K562 (cell line): ENCODE measurements around the gene RNF223. TPM values are rescaled to one million over a fixed set of nuclear protein-coding genes. Genes with fewer than 3 reads are reported as not detected.

Experiments used
- ERF ChIP-seq: fragments of 450-650 bp; formaldehyde crosslinking; IDR thresholded peaks from 2 replicates; pipeline ENCODE4 v1.4.0; 2020; ENCODE audit warnings: mild to moderate bottlenecking, mixed read lengths
- GTF3C2 ChIP-seq: IDR thresholded peaks from 3 replicates; pipeline ENCODE4 v1.6.1; 2011; ENCODE audit warnings: borderline replicate concordance, mild to moderate bottlenecking, moderate library complexity; ENCODE audit not compliant: insufficient read length; ENCODE audit errors: extremely low read depth
- HDAC6 ChIP-seq: IDR thresholded peaks from 2 replicates; pipeline ENCODE4 v1.6.1; 2012; ENCODE audit warnings: low read depth, mild to moderate bottlenecking, control low read depth, inconsistent platforms, low read length, moderate library complexity
- HDGF ChIP-seq: fragments of 450-650 bp; IDR thresholded peaks from 2 replicates; pipeline ENCODE4 v1.6.1; 2016
- KDM2B ChIP-seq: fragments of 250-450 bp; sonication (Bioruptor Pico); IDR thresholded peaks from 2 replicates; pipeline ENCODE4 v1.8.0; 2021; ENCODE audit warnings: mild to moderate bottlenecking, moderate library complexity
- MAX ChIP-seq: sonication (generic); formaldehyde crosslinking; IDR thresholded peaks from 2 replicates; pipeline ENCODE4 v1.9.0; 2022; ENCODE audit warnings: mild to moderate bottlenecking, missing genetic modification reagents
- MTA3 ChIP-seq: fragments of 450-650 bp; formaldehyde crosslinking; IDR thresholded peaks from 2 replicates; pipeline ENCODE4 v1.6.1; 2017; ENCODE audit warnings: mild to moderate bottlenecking, borderline replicate concordance
- RAD21 ChIP-seq, 2 experiments: fragments of 250-450 bp in 1 of 2; fragments of 450-650 bp in 1 of 2; sonication (Bioruptor Pico) in 1 of 2; formaldehyde crosslinking in 1 of 2; IDR thresholded peaks in 1 of 2; conservative IDR thresholded peaks in 1 of 2; 2 replicates each; pipeline versions ENCODE4 v1.4.0 to v1.8.0; 2020 to 2022; ENCODE audit warnings: mild to moderate bottlenecking in 2 of 2, moderate library complexity in 1 of 2
- SP1 ChIP-seq: sonication (generic); formaldehyde crosslinking; IDR thresholded peaks from 2 replicates; pipeline ENCODE4 v1.8.1; 2022; ENCODE audit warnings: mild to moderate bottlenecking, missing genetic modification reagents
- TOE1 ChIP-seq, 2 experiments: fragments of 450-650 bp in 1 of 2; sonication (generic) in 1 of 2; formaldehyde crosslinking in 1 of 2; IDR thresholded peaks; 2 replicates each; pipeline versions ENCODE4 v1.7.1 to v1.8.0; 2016 to 2022; ENCODE audit warnings: borderline replicate concordance in 2 of 2, mild to moderate bottlenecking in 2 of 2, antibody characterized with exemption in 1 of 2, inconsistent platforms in 1 of 2, low read depth in 1 of 2, missing genetic modification reagents in 1 of 2, moderate library complexity in 1 of 2
- ZBTB1 ChIP-seq: sonication (generic); formaldehyde crosslinking; IDR thresholded peaks from 2 replicates; pipeline ENCODE4 v1.8.1; 2023; ENCODE audit warnings: missing genetic modification reagents, low read depth, mild to moderate bottlenecking, borderline replicate concordance
- ZNF224 ChIP-seq: sonication (generic); formaldehyde crosslinking; IDR thresholded peaks from 2 replicates; pipeline ENCODE4 v1.8.0; 2022; ENCODE audit warnings: mild to moderate bottlenecking, missing genetic modification reagents
- ZNF740 ChIP-seq, 3 experiments: fragments of 200-800 bp in 1 of 3; sonication (Bioruptor generic) in 1 of 3; sonication (generic) in 1 of 3; formaldehyde crosslinking in 1 of 3; IDR thresholded peaks; 2 replicates each; pipeline versions ENCODE4 v1.6.1 to v1.8.0; 2016 to 2022; ENCODE audit warnings: mild to moderate bottlenecking in 2 of 3, missing compliant biosample characterization in 2 of 3, missing genetic modification characterization in 2 of 3, missing genetic modification reagents in 1 of 3
- ZNF778 ChIP-seq: fragments of 450-650 bp; formaldehyde crosslinking; IDR thresholded peaks from 2 replicates; pipeline ENCODE4 v1.4.0; 2020; ENCODE audit warnings: mild to moderate bottlenecking, moderate library complexity
- ZNF830 ChIP-seq: fragments of 250-450 bp; sonication (Bioruptor Pico); IDR thresholded peaks from 2 replicates; pipeline ENCODE4 v1.5.0; 2021; ENCODE audit warnings: mild to moderate bottlenecking
- polyA plus RNA-seq, 8 experiments: library from polyadenylated mRNA; depleted of rRNA in 4 of 8; stranded (reverse) in 5 of 8; unstranded in 3 of 8; fragments of >200 nt; fragmentation: Nextera tagmentation in 2 of 8; fragmentation: Illumina TruSeq in 1 of 8; extraction: Ambion mirVana in 2 of 8; extraction: Trizol in 1 of 8; gene quantifications; 2 replicates each; pipeline versions ENCODE4 v1.2.1 to v1.2.3, GENCODE V29; 2011 to 2014; ENCODE audit warnings: inconsistent platforms in 1 of 8, missing spikeins in 1 of 8
- total RNA-seq, 7 experiments: library from RNA; depleted of rRNA in 6 of 7; stranded (reverse); fragments of >200 nt in 6 of 7; fragmentation: Illumina TruSeq in 2 of 7; extraction: Trizol in 2 of 7; gene quantifications; 2 replicates each; pipeline versions ENCODE4 v1.2.1 to v1.2.3, GENCODE V29; 2011 to 2021; ENCODE audit warnings: low replicate concordance in 1 of 7
- TF ChIP-seq, protein P1 (sequence below): sonication (generic); formaldehyde crosslinking; IDR thresholded peaks from 2 replicates; pipeline ENCODE4 v1.8.1; 2022; ENCODE audit warnings: missing genetic modification reagents
- TF ChIP-seq, protein P2 (sequence below): fragments of 450-650 bp; IDR thresholded peaks from 2 replicates; pipeline ENCODE4 v1.6.1; 2016; ENCODE audit warnings: mild to moderate bottlenecking

RNF223 gene
- total and polyA plus RNA-seq, 9 of the 15 experiments (the other 6 are each of a cell fraction or from before 2014, with no cell fraction given): 0.04 to 0.32 TPM; not detected in 7

DNA sequence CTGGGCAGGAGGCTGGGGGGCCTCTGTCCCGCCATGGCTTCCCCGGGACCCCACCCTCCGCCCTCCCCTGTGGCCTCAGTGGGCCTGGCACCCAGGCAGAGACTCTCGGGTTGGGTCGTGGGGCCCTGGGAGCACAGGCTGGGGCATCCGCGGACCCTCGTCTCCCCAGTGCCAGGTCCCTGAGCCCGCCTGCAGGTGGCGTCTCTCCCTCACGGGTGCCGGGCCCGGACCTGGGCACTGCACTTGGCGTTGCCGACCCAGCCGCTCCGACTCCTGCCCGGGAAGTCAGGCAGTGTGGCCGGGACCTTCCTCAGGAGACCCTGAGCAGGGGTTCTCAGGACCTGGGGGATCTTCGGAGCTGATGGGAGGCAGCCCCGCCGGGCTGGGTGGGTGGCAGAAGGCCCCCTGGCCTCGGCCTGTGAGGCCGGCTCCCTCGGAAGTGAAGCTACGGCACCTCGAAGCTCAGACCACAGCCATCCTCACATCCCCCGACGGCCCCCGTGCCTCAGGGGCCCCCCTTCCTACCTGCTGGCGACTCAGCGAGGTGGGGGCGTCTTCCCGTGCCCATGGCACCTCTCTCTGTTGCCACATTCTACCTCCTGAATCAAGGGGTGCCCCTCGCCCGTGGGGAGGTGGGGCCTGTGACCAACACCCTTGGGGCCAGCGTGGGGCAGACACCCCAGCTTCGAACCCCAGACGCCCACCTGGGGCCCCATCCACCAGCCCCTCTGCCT, 48.1 kb upstream of the RNF223 start (continued):
- TF ChIP-seq ZNF224 (CRISPR knock-in tag) (no peak), HDGF (0 out of 2 replicates have a peak, but pooled peaks have one; percentile 58), TOE1 (IDR thresholded peaks at IDR 0.05; ENCODE audit: borderline replicate concordance) (no peak), TOE1 (CRISPR knock-in tag; IDR thresholded peaks at IDR 0.05; ENCODE audit: borderline replicate concordance, low read depth) (no peak), ERF (CRISPR knock-in tag) (no peak), GTF3C2 (no peak), ZNF740 (CRISPR knock-in tag; IDR thresholded peaks at IDR 0.05) (peak; percentile 55; the same call in 1 of the 2 replicates), ZNF740 (tag; IDR thresholded peaks at IDR 0.05) (no peak), ZBTB1 (CRISPR knock-in tag) (0 out of 2 replicates have a peak, but pooled peaks have one; percentile 38), KDM2B (0 out of 2 replicates have a peak, but pooled peaks have one; percentile 15), HDAC6 (no peak), ZNF830 (CRISPR knock-in tag) (no peak), ZNF778 (CRISPR knock-in tag) (no peak), MTA3 (peak; percentile 61; the same call in 1 of the 2 replicates), SP1 (no peak), RAD21 (CRISPR knock-in tag; conservative IDR thresholded peaks at IDR 0.05 in 1 of 2, IDR thresholded peaks at IDR 0.05 in 1 of 2) (peak; percentile 97 to 99), MAX (CRISPR knock-in tag) (no peak; the same call in 1 of the 2 replicates)
- TF ChIP-seq, protein P1, sequence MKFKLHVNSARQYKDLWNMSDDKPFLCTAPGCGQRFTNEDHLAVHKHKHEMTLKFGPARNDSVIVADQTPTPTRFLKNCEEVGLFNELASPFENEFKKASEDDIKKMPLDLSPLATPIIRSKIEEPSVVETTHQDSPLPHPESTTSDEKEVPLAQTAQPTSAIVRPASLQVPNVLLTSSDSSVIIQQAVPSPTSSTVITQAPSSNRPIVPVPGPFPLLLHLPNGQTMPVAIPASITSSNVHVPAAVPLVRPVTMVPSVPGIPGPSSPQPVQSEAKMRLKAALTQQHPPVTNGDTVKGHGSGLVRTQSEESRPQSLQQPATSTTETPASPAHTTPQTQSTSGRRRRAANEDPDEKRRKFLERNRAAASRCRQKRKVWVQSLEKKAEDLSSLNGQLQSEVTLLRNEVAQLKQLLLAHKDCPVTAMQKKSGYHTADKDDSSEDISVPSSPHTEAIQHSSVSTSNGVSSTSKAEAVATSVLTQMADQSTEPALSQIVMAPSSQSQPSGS (CRISPR knock-in tag): no peak
- TF ChIP-seq, protein P2, sequence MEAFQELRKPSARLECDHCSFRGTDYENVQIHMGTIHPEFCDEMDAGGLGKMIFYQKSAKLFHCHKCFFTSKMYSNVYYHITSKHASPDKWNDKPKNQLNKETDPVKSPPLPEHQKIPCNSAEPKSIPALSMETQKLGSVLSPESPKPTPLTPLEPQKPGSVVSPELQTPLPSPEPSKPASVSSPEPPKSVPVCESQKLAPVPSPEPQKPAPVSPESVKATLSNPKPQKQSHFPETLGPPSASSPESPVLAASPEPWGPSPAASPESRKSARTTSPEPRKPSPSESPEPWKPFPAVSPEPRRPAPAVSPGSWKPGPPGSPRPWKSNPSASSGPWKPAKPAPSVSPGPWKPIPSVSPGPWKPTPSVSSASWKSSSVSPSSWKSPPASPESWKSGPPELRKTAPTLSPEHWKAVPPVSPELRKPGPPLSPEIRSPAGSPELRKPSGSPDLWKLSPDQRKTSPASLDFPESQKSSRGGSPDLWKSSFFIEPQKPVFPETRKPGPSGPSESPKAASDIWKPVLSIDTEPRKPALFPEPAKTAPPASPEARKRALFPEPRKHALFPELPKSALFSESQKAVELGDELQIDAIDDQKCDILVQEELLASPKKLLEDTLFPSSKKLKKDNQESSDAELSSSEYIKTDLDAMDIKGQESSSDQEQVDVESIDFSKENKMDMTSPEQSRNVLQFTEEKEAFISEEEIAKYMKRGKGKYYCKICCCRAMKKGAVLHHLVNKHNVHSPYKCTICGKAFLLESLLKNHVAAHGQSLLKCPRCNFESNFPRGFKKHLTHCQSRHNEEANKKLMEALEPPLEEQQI: no peak
